A549 (cell line): ENCODE data around the gene GSTA2. TPM values are rescaled to one million over a fixed set of nuclear protein-coding genes. Genes with fewer than 3 reads are reported as not detected.
"Not testable (repeated sequence)": the region's sequence is repeated elsewhere in the genome, so short reads cannot be mapped to it uniquely, and the experiment has no call there.

Source experiments
- ATAC-seq, 2 experiments: fragments of 200-7000 bp in 1 of 2; fragments of >200 bp in 1 of 2; cut with Nextera tagmentation in 1 of 2; cut with Tn5 transposase in 1 of 2; 3 replicates each; pipeline versions ENCODE4 v1.8.0 to v1.9.1; 2018 to 2020; ENCODE audit warnings: mild to moderate bottlenecking in 1 of 2, moderate library complexity in 1 of 2
- CTCF ChIA-PET: fragments of 300-600 bp; sonication (Branson Sonifier 250); formaldehyde crosslinking; extraction: SDS; loops from one replicate; lab custom pipeline; 2021; ENCODE audit warnings: antibody characterized with exemption, inconsistent platforms; lab: Yijun Ruan, JAX
- POLR2A ChIA-PET: fragments of 350-600 bp; formaldehyde crosslinking; extraction: SDS; loops from one replicate; lab custom pipeline; 2021; ENCODE audit warnings: antibody characterized with exemption, inconsistent platforms; lab: Yijun Ruan, JAX
- DNase-seq, 2 experiments: peaks; one replicate each; pipeline versions ENCODE4 v3.0.0 to v3.0.0-alpha.2; 2011 to 2016; ENCODE audit warnings: low read depth in 1 of 2, low spot score in 1 of 2
- FAIRE-seq: peaks from 2 replicates; lab custom pipeline; 2011; peaks lifted over from hg19 to GRCh38; lab: Jason Lieb, UNC
- H3K27ac ChIP-seq, 2 experiments: fragments of >200 bp; sonication (Bioruptor Twin); formaldehyde crosslinking; 3 replicates each; pipeline ENCODE4 v1.5.1; 2016 to 2017
- H3K4me1 ChIP-seq: fragments of >200 bp; sonication (Bioruptor Twin); formaldehyde crosslinking; 3 replicates; pipeline ENCODE4 v1.6.1; 2016
- H3K4me2 ChIP-seq: fragments of >200 bp; sonication (Bioruptor Twin); formaldehyde crosslinking; 3 replicates; pipeline ENCODE4 v1.6.1; 2016
- H3K4me3 ChIP-seq: fragments of >200 bp; sonication (Bioruptor Twin); formaldehyde crosslinking; 3 replicates; pipeline ENCODE4 v1.5.1; 2016
- H3K9me3 ChIP-seq: fragments of >200 bp; sonication (Bioruptor Twin); formaldehyde crosslinking; 3 replicates; pipeline ENCODE4 v1.6.1; 2016
- CBX8 ChIP-seq: fragments of 200-600 bp; sonication (generic); IDR thresholded peaks from 2 replicates; pipeline ENCODE4 v1.6.1; 2016
- EHF ChIP-seq: fragments of 250-450 bp; sonication (Bioruptor Pico); IDR thresholded peaks from 2 replicates; pipeline ENCODE4 v1.5.0; 2020; ENCODE audit warnings: mild to moderate bottlenecking
- EP300 ChIP-seq, 2 experiments: fragments of >200 bp; sonication (Bioruptor Twin); formaldehyde crosslinking; IDR thresholded peaks; 2 replicates in 1 of 2; 3 replicates in 1 of 2; pipeline ENCODE4 v1.6.1; 2016 to 2017
- FOSB ChIP-seq: fragments of 250-450 bp; sonication (Bioruptor Pico); IDR thresholded peaks from 2 replicates; pipeline ENCODE4 v1.5.0; 2020; ENCODE audit warnings: mild to moderate bottlenecking, moderate library complexity
- FOSL2 ChIP-seq, 2 experiments: fragments of 450-650 bp in 1 of 2; fragments of >200 bp in 1 of 2; sonication (Bioruptor Twin) in 1 of 2; formaldehyde crosslinking; IDR thresholded peaks; 2 replicates each; pipeline versions ENCODE4 v1.5.0 to v1.6.1; 2016 to 2020; ENCODE audit warnings: mild to moderate bottlenecking in 1 of 2, moderate library complexity in 1 of 2
- FOXS1 ChIP-seq: fragments of 250-450 bp; sonication (Bioruptor Pico); IDR thresholded peaks from 2 replicates; pipeline ENCODE4 v1.5.0; 2020; ENCODE audit warnings: mild to moderate bottlenecking, moderate library complexity
- HEYL ChIP-seq: fragments of 250-450 bp; sonication (Bioruptor Pico); IDR thresholded peaks from 2 replicates; pipeline ENCODE4 v1.8.0; 2021; ENCODE audit warnings: mild to moderate bottlenecking, moderate library complexity
- HOXB13 ChIP-seq: fragments of 250-450 bp; sonication (Bioruptor Pico); IDR thresholded peaks from 2 replicates; pipeline ENCODE4 v1.5.0; 2020; ENCODE audit warnings: low read depth, mild to moderate bottlenecking, moderate library complexity
- JUNB ChIP-seq: fragments of >200 bp; sonication (Bioruptor Twin); formaldehyde crosslinking; IDR thresholded peaks from 2 replicates; pipeline ENCODE4 v1.6.1; 2016
- KDM5A ChIP-seq: fragments of 200-600 bp; sonication (generic); IDR thresholded peaks from 2 replicates; pipeline ENCODE4 v1.6.1; 2016; ENCODE audit warnings: antibody characterized with exemption, mild to moderate bottlenecking
- MYC ChIP-seq: IDR thresholded peaks from 2 replicates; pipeline ENCODE4 v1.6.1; 2012; ENCODE audit warnings: mild to moderate bottlenecking, inconsistent platforms, low read length, improper control_type of control experiment, borderline replicate concordance
- NR3C1 ChIP-seq: fragments of >200 bp; sonication (Bioruptor Twin); formaldehyde crosslinking; IDR thresholded peaks from 3 replicates; pipeline ENCODE4 v1.6.1; 2017
- PHF8 ChIP-seq: fragments of 200-600 bp; sonication (generic); IDR thresholded peaks from 2 replicates; pipeline ENCODE4 v1.6.1; 2016; ENCODE audit warnings: low read depth, mild to moderate bottlenecking, antibody characterized with exemption, moderate library complexity, borderline replicate concordance
- POLR2A ChIP-seq: IDR thresholded peaks from 2 replicates; pipeline ENCODE4 v1.6.1; 2012; ENCODE audit warnings: mild to moderate bottlenecking, low read length
- RARB ChIP-seq: fragments of 250-450 bp; sonication (Bioruptor Pico); IDR thresholded peaks from 2 replicates; pipeline ENCODE4 v1.8.0; 2021; ENCODE audit warnings: mild to moderate bottlenecking, moderate library complexity
- SREBF2 ChIP-seq: fragments of 450-650 bp; IDR thresholded peaks from 2 replicates; pipeline ENCODE4 v1.6.1; 2014; ENCODE audit warnings: mild to moderate bottlenecking, moderate library complexity
- TFCP2L1 ChIP-seq: fragments of 250-450 bp; sonication (Bioruptor Pico); IDR thresholded peaks from 2 replicates; pipeline ENCODE4 v1.5.0; 2021; ENCODE audit warnings: mild to moderate bottlenecking
- ZC3H11A ChIP-seq: fragments of 450-650 bp; IDR thresholded peaks from 2 replicates; pipeline ENCODE4 v1.6.1; 2014; ENCODE audit warnings: antibody characterized with exemption, mild to moderate bottlenecking
- ZFP36 ChIP-seq: fragments of 450-650 bp; IDR thresholded peaks from 2 replicates; pipeline ENCODE4 v1.6.1; 2014; ENCODE audit warnings: borderline replicate concordance; ENCODE audit not compliant: partially characterized antibody
- WGBS: methylation state at CpG from one replicate; pipeline ENCODE4 v1.1.6; 2017; ENCODE audit errors: missing lambda C conversion rate; 5-methylcytosine and 5-hydroxymethylcytosine counted together
- polyA plus RNA-seq, 4 experiments: library from polyadenylated mRNA; depleted of rRNA in 3 of 4; stranded (reverse); fragments of >200 nt; fragmentation: RNase III in 1 of 4; extraction: RNeasy Plus Mini Kit Qiagen cat#74134 plus additional on column Dnase treatment in 1 of 4; gene quantifications; 2 replicates in 3 of 4; 3 replicates in 1 of 4; pipeline ENCODE4 v1.2.3, GENCODE V29; 2011 to 2017
- TF ChIP-seq, protein P1 (sequence below): fragments of 200-600 bp; sonication (generic); IDR thresholded peaks from 2 replicates; pipeline ENCODE4 v1.6.1; 2016; ENCODE audit warnings: antibody characterized with exemption, mild to moderate bottlenecking, moderate library complexity
- TF ChIP-seq, protein P2 (sequence below): fragments of 250-450 bp; sonication (Bioruptor Pico); IDR thresholded peaks from 2 replicates; pipeline ENCODE4 v1.5.0; 2021; ENCODE audit warnings: mild to moderate bottlenecking, moderate library complexity, borderline replicate concordance
- TF ChIP-seq, protein P3 (sequence below): IDR thresholded peaks from 2 replicates; pipeline ENCODE4 v1.6.1; 2012
- TF ChIP-seq, protein P4 (sequence below): fragments of 250-450 bp; sonication (Bioruptor Pico); IDR thresholded peaks from 2 replicates; pipeline ENCODE4 v1.5.0; 2020; ENCODE audit warnings: low read depth, mild to moderate bottlenecking, moderate library complexity

GSTA2 gene
- polyA plus RNA-seq, 2 of the 4 experiments (the other 2 are of a cell fraction): 0.10 to 0.68 TPM

DNA sequence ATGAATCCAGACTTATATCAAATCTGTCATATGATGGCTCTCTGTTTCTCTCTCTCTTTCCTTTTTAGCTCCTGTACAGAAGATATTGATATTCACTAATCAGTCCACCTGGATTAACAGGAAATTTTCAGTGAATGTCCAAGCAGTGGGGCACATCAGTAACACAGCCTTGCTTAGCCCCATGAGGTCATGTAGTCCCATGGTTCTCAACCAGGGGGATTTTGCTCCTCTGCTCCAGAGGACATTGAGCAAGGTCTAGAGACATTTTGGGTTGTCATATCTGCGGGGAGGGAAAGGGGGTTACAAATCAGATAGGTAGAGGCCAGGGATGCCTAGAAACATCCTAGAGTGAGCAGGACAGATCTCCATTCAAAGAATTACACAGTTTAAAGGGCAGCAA is 39.5 kb upstream of the GSTA2 start (continued):
- TF ChIP-seq ZFP36 (no peak), RARB (CRISPR knock-in tag) (no peak), FOXS1 (CRISPR knock-in tag) (no peak)

DNA sequence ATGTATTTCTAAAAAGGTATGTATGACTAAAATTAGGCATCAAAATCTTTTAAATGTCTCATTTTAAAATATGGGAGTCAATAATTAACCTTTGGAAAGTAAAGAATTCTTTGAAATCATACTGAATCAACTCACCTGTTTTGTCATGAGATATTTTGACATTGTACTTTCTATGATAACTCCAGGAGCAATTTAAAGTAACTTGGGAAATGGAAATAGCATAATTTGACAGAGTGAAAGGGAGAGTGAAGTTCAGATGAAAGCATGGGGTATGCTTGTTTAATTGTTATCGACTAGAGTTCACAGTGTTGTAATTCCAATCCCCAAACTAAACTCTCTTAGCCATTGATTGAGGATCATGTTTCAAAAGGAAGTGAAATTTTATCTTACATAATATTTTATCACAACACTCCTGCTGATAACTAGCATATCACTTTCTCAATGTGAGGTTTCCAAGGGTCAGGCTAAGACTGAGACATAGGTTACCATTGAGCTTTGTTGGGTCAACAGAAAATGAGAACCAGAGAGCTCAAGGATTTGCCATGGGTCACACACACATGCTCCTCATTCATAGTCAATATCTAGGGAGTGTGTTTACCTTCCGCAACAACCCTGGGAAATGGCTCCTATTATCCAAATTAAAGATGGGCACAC is 38.0 kb upstream of the GSTA2 start:
- POLR2A ChIA-PET: no interaction called here
- no peak overlapping the region for H3K27ac ChIP-seq
- H3K4me2 ChIP-seq: no peak overlapping the region
- H3K4me1 ChIP-seq: no peaks in the 10 kb centered on the region
- no peak for ATAC-seq
- DNase-seq: no peak
- FAIRE-seq: no peak
- TF ChIP-seq HOXB13: no peak
- no peak for TF ChIP-seq KDM5A
- TF ChIP-seq, protein P1, sequence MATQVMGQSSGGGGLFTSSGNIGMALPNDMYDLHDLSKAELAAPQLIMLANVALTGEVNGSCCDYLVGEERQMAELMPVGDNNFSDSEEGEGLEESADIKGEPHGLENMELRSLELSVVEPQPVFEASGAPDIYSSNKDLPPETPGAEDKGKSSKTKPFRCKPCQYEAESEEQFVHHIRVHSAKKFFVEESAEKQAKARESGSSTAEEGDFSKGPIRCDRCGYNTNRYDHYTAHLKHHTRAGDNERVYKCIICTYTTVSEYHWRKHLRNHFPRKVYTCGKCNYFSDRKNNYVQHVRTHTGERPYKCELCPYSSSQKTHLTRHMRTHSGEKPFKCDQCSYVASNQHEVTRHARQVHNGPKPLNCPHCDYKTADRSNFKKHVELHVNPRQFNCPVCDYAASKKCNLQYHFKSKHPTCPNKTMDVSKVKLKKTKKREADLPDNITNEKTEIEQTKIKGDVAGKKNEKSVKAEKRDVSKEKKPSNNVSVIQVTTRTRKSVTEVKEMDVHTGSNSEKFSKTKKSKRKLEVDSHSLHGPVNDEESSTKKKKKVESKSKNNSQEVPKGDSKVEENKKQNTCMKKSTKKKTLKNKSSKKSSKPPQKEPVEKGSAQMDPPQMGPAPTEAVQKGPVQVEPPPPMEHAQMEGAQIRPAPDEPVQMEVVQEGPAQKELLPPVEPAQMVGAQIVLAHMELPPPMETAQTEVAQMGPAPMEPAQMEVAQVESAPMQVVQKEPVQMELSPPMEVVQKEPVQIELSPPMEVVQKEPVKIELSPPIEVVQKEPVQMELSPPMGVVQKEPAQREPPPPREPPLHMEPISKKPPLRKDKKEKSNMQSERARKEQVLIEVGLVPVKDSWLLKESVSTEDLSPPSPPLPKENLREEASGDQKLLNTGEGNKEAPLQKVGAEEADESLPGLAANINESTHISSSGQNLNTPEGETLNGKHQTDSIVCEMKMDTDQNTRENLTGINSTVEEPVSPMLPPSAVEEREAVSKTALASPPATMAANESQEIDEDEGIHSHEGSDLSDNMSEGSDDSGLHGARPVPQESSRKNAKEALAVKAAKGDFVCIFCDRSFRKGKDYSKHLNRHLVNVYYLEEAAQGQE: no peak
- no peak for TF ChIP-seq CBX8
- TF ChIP-seq, protein P2, sequence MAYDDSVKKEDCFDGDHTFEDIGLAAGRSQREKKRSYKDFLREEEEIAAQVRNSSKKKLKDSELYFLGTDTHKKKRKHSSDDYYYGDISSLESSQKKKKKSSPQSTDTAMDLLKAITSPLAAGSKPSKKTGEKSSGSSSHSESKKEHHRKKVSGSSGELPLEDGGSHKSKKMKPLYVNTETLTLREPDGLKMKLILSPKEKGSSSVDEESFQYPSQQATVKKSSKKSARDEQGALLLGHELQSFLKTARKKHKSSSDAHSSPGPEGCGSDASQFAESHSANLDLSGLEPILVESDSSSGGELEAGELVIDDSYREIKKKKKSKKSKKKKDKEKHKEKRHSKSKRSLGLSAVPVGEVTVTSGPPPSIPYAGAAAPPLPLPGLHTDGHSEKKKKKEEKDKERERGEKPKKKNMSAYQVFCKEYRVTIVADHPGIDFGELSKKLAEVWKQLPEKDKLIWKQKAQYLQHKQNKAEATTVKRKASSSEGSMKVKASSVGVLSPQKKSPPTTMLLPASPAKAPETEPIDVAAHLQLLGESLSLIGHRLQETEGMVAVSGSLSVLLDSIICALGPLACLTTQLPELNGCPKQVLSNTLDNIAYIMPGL (CRISPR knock-in tag): no peak
- TF ChIP-seq, protein P3, sequence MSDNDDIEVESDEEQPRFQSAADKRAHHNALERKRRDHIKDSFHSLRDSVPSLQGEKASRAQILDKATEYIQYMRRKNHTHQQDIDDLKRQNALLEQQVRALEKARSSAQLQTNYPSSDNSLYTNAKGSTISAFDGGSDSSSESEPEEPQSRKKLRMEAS: no peak
- no peak for TF ChIP-seq POLR2A
- TF ChIP-seq TFCP2L1: no peak
- no peak for TF ChIP-seq MYC
- no peak for TF ChIP-seq FOSL2 (IDR thresholded peaks at IDR 0.05)
- TF ChIP-seq FOSL2 (CRISPR knock-in tag; IDR thresholded peaks at IDR 0.05): no peak
- TF ChIP-seq SREBF2: no peak
- no peak for TF ChIP-seq ZC3H11A
- no peak for TF ChIP-seq NR3C1
- TF ChIP-seq, protein P4, sequence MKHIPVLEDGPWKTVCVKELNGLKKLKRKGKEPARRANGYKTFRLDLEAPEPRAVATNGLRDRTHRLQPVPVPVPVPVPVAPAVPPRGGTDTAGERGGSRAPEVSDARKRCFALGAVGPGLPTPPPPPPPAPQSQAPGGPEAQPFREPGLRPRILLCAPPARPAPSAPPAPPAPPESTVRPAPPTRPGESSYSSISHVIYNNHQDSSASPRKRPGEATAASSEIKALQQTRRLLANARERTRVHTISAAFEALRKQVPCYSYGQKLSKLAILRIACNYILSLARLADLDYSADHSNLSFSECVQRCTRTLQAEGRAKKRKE (CRISPR knock-in tag): no peak
- TF ChIP-seq PHF8: no peak
- no peak for TF ChIP-seq EHF (CRISPR knock-in tag)
- no peak for TF ChIP-seq HEYL (CRISPR knock-in tag)
- TF ChIP-seq FOSB (CRISPR knock-in tag): no peak
- no peak for TF ChIP-seq JUNB
- TF ChIP-seq EP300 (IDR thresholded peaks at IDR 0.05): no peak
- H3K9me3 ChIP-seq: no peaks in the 10 kb centered on the region
- WGBS: 56% methylated on average over 2 of the region's 2 CpGs
- CTCF ChIA-PET: no interaction called here
- no peak overlapping the region for H3K4me3 ChIP-seq

DNA sequence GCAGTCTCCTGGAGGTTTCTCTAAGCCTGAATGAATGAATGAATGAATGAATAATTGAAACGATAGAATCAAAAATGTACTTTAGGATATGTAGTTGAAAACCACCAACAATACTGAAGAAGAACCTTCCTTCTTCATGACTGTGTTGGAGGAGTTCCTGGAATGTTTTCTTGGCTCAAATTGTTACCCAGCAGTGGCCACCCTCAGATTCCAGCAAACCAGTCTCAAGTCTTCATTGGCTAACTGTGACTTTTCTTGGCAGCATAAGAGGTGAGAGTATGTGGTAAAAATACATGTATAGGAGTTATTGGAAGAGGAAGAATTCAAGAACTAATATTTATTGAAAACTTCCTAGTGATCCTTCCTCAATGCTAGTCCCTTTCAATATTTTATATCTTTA is 36.0 kb upstream of the GSTA2 start:
- DNase-seq, CTCF ChIA-PET, H3K27ac ChIP-seq, ATAC-seq, FAIRE-seq, H3K9me3 ChIP-seq, H3K4me3 ChIP-seq, POLR2A ChIA-PET, H3K4me1 ChIP-seq, H3K4me2 ChIP-seq: not testable (repeated sequence)
- WGBS: 7% methylated on average over 1 of the region's 1 CpG

DNA sequence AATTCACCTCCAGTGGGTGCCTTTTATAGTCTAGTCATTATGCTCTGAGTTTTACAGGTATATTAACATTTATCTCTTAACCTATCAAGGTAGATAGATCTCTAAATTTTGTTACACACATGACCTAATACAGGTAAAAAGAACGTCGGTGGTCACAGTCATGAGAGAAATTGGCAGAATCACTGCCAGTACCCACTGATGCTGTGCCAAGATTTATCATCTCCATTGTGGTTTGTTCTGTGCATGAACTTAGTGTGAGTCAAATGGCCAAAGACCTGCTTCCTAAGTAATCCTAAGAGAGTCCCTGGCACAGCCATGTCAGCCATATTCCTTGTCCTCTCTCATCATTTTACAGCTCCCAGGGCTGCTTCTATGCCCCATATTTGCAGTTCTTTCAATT is 31.1 kb upstream of the GSTA2 start:
- H3K4me3 ChIP-seq, FAIRE-seq, POLR2A ChIA-PET, H3K9me3 ChIP-seq, H3K27ac ChIP-seq, H3K4me1 ChIP-seq, DNase-seq, ATAC-seq, H3K4me2 ChIP-seq: not testable (repeated sequence)
- WGBS: 63% methylated on average over 2 of the region's 2 CpGs
- CTCF ChIA-PET: interaction anchor here (0.6 kb wide), 1 partner anchor 1758 kb away, joined by 3 read pairs; no protein-coding TSS in a partner anchor
